ENCODE results near the gene EIF3CL.
A peak's percentile ranks its signal among the peaks of the same experiment; 100 is the strongest.
"Not testable (repeated sequence)": the region's sequence is repeated elsewhere in the genome, so short reads cannot be mapped to it uniquely, and the experiment has no call there.

EIF3CL gene, protein sequence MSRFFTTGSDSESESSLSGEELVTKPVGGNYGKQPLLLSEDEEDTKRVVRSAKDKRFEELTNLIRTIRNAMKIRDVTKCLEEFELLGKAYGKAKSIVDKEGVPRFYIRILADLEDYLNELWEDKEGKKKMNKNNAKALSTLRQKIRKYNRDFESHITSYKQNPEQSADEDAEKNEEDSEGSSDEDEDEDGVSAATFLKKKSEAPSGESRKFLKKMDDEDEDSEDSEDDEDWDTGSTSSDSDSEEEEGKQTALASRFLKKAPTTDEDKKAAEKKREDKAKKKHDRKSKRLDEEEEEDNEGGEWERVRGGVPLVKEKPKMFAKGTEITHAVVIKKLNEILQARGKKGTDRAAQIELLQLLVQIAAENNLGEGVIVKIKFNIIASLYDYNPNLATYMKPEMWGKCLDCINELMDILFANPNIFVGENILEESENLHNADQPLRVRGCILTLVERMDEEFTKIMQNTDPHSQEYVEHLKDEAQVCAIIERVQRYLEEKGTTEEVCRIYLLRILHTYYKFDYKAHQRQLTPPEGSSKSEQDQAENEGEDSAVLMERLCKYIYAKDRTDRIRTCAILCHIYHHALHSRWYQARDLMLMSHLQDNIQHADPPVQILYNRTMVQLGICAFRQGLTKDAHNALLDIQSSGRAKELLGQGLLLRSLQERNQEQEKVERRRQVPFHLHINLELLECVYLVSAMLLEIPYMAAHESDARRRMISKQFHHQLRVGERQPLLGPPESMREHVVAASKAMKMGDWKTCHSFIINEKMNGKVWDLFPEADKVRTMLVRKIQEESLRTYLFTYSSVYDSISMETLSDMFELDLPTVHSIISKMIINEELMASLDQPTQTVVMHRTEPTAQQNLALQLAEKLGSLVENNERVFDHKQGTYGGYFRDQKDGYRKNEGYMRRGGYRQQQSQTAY

GRCh38 chr16:28403220-28404072 is at the start of gene EIF3CL:
TSS of gene EIF3CL (minus strand) at chr16:28403841. CDS start at chr16:28403618, 223 bp downstream.
- not testable (repeated sequence) for H3K27me3 Mint-ChIP-seq (ENCODE audit: low read depth); H3K9me3 Mint-ChIP-seq; H3K4me1 Mint-ChIP-seq (ENCODE audit: low read depth); H3K36me3 Mint-ChIP-seq (ENCODE audit: low read depth)
- peak within 1 kb of the TSS; percentile 49 for H3K27ac Mint-ChIP-seq
- peak within 1 kb of the TSS; percentile 75 for H3K4me3 Mint-ChIP-seq

DNA sequence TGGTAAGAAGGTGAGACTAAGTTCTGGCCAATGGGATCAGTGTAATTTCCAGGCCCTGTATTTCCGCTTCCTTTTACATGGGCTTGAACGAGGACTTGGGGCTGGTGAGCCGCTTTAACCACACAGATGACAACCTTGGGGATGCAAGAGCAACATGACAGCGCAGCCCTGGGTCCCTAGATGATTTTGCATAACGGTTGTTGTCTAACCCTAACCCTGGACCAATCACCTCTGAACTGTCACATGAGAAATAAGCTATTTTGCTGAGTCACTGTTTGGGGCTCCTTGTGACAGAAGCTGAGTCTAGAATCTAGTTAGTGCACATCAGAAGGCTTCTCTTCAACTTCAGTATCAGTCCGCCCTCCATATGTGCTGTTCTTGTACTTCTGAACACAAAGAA is 43.4 kb upstream of the EIF3CL start:
- H3K4me3 Mint-ChIP-seq; H3K4me1 Mint-ChIP-seq (ENCODE audit: low read depth); H3K27ac Mint-ChIP-seq; H3K27me3 Mint-ChIP-seq (ENCODE audit: low read depth); H3K36me3 Mint-ChIP-seq (ENCODE audit: low read depth); H3K9me3 Mint-ChIP-seq: not testable (repeated sequence)

- H3K36me3 Mint-ChIP-seq (ENCODE audit: low read depth); H3K27ac Mint-ChIP-seq; H3K4me3 Mint-ChIP-seq; H3K27me3 Mint-ChIP-seq (ENCODE audit: low read depth); H3K4me1 Mint-ChIP-seq (ENCODE audit: low read depth); H3K9me3 Mint-ChIP-seq: not testable (repeated sequence)
Observed at GRCh38 chr16:28446388-28446787, 42.7 kb upstream of the EIF3CL start.

GRCh38 chr16:28443943-28444342 is 40.3 kb upstream of the EIF3CL start:
- not testable (repeated sequence) for H3K4me3 Mint-ChIP-seq; H3K27me3 Mint-ChIP-seq (ENCODE audit: low read depth); H3K9me3 Mint-ChIP-seq; H3K4me1 Mint-ChIP-seq (ENCODE audit: low read depth); H3K36me3 Mint-ChIP-seq (ENCODE audit: low read depth); H3K27ac Mint-ChIP-seq

DNA sequence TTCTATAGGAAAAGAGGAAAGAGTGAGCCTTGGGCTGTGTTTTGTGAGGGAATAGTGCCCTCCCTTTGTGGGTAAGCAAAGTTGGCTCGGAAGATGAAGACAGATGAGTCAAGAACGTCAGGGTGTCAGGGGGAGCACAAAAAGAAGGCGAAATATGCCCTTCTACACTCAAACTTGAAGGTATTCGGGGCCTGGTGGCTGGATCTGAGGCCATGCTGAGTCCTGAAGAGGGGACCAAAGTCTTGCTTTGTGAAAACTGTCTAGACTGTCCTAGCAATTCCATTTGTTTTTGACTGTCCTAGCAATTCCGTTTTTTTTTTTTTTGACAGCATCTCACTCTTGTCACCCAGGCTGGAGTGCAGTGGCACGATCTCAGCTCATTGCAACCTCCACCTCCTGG is 35.3 kb upstream of the EIF3CL start:
- not testable (repeated sequence) for H3K9me3 Mint-ChIP-seq; H3K36me3 Mint-ChIP-seq (ENCODE audit: low read depth); H3K4me1 Mint-ChIP-seq (ENCODE audit: low read depth); H3K27me3 Mint-ChIP-seq (ENCODE audit: low read depth); H3K27ac Mint-ChIP-seq; H3K4me3 Mint-ChIP-seq

DNA sequence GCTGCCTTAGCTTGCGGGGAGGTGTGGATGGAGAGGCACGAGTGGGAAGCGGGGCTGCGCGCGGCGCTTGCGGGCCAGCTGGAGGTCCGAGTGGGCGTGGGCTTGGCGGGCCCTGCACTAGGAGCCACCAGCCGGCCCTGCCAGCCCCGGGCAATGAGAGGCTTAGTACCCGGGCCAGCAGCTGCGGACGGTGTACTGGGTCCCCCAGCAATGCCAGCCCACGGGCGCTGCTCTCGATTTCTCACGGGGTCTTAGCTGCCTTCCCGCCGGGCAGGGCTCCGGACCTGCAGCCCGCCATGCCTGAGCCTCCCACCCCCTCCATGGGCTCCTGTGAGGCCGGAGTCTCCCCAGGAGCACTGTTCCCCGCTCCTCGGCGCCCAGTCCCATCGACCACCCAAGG is 31.7 kb upstream of the EIF3CL start:
- H3K27ac Mint-ChIP-seq; H3K4me3 Mint-ChIP-seq; H3K36me3 Mint-ChIP-seq (ENCODE audit: low read depth); H3K27me3 Mint-ChIP-seq (ENCODE audit: low read depth); H3K4me1 Mint-ChIP-seq (ENCODE audit: low read depth); H3K9me3 Mint-ChIP-seq: not testable (repeated sequence)

DNA sequence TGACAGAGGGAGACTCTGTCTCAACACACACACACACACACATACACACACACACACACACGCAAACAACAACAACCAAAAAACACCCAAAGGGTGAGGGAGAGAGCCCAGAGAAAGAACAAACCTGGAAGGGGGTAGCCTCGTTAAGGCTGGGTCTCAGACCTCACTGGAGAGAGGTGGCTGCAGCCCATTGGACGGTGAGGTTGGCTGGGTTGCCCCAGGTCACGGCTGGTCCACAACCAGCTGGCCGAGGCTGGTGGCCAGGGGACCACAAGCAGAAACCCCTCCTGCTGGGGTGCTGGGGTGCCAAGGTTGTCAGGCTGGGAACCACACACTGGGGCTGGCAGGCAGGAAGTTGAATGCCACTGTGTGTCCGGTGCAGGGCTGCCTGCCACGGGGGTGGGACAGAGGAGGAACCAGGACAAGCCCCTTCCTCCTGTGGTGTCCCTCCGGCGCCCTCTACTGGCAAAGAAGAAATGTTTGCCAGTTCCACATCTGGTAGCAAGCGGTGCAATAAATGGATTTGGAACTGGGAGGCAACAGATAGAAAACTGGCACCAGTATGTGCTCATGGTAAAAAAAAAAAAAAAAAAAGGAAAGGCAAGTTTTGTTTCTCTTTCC is 22.5 kb upstream of the EIF3CL start:
- H3K9me3 Mint-ChIP-seq; H3K4me3 Mint-ChIP-seq; H3K27me3 Mint-ChIP-seq (ENCODE audit: low read depth); H3K4me1 Mint-ChIP-seq (ENCODE audit: low read depth); H3K27ac Mint-ChIP-seq; H3K36me3 Mint-ChIP-seq (ENCODE audit: low read depth): not testable (repeated sequence)

DNA sequence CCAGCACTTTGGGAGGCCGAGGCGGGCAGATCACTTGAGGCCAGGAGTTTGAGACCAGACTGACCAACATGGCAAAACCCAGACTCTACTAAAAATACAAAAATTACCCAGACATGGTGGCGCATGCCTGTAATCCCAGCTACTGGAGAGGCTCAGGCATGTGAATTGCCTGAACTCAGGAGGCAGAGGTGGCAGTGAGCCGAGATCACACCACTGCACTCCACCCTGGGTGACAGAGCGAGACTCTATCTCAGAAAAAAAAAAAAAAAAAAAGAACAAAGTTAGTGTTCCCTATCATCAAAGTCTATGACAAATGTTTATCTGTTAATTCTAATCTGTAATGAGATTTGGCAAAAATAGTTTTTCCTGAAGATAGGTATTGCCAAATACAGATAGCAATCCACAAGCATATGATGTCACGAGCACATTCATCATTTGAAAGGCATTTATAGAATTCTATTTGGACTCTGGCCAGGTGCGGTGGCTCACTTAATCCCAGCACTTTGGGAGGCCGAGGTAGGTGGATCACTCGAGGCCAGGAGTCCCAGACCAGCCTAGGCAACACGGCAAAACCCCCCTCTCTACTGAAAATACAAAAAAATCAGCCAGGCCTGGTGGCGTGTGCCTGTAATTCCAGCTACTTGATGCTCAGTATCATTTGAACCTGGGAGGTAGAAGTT is 17.6 kb upstream of the EIF3CL start:
- not testable (repeated sequence) for H3K4me3 Mint-ChIP-seq; H3K27ac Mint-ChIP-seq; H3K36me3 Mint-ChIP-seq (ENCODE audit: low read depth); H3K27me3 Mint-ChIP-seq (ENCODE audit: low read depth); H3K9me3 Mint-ChIP-seq; H3K4me1 Mint-ChIP-seq (ENCODE audit: low read depth)

GRCh38 chr16:28417033-28417432 is 13.4 kb upstream of the EIF3CL start:
- not testable (repeated sequence) for H3K36me3 Mint-ChIP-seq (ENCODE audit: low read depth); H3K27me3 Mint-ChIP-seq (ENCODE audit: low read depth); H3K4me1 Mint-ChIP-seq (ENCODE audit: low read depth); H3K9me3 Mint-ChIP-seq; H3K27ac Mint-ChIP-seq; H3K4me3 Mint-ChIP-seq

DNA sequence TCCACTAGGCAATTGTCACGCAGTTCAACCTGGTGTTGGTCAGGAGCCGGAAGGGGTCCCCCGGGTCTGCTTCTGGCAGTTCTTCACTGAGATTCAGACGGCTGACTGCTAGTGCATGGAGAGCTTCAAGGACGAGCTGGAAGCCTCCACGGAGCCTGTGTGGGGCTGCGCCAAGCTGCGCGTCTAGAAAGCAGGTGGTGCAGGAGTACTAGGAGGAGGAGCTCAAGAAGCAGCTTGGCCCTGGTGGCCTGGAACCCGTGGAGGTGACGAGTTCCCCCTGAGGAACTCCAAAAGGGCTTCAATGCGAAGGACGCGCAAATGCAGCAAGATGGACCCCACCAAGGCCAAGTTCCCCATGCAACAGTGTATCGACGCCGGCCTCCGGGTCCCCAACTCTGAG is 10.9 kb upstream of the EIF3CL start:
- not testable (repeated sequence) for H3K27ac Mint-ChIP-seq; H3K36me3 Mint-ChIP-seq (ENCODE audit: low read depth); H3K9me3 Mint-ChIP-seq; H3K27me3 Mint-ChIP-seq (ENCODE audit: low read depth); H3K4me1 Mint-ChIP-seq (ENCODE audit: low read depth); H3K4me3 Mint-ChIP-seq

DNA sequence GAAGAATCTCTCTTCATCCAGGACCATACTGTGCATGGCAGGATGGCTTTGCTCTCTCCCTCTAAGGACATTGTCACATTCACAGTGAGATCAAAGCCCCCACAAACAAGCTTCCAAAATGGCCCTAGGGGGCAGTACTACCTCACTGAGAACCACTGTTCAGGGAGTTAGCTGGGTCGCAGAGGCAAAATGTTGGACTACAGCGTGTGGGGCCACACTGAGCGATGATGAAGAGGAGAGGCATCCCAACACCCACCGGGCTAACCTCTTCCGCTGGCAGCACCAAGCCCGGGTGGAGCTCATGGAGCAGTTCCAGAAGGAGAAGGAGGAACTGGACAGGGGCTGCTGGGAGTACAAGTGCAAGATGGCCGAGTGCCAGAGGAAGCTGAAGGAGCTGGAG is 9.9 kb upstream of the EIF3CL start:
- not testable (repeated sequence) for H3K4me3 Mint-ChIP-seq; H3K36me3 Mint-ChIP-seq (ENCODE audit: low read depth); H3K9me3 Mint-ChIP-seq; H3K4me1 Mint-ChIP-seq (ENCODE audit: low read depth); H3K27ac Mint-ChIP-seq; H3K27me3 Mint-ChIP-seq (ENCODE audit: low read depth)

DNA sequence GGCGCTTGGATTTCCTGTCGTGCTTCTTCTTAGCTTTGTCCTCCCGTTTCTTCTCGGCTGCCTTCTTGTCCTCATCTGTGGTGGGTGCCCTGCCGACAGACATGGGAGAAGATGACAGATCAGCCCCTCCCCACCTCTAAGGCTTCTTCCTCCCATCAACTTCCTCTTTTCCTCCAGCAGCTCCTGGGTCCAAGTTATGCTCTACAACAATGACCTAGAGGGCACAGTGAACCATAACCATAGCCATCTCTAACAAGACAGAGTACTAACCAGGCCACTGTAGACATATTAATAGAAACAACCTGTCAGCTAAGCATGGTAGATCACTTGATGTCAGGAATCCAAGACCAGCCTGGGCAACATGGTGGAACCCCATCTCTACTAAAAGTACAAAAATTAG is 11.6 kb downstream of the EIF3CL start:
- H3K4me3 Mint-ChIP-seq; H3K9me3 Mint-ChIP-seq; H3K27me3 Mint-ChIP-seq (ENCODE audit: low read depth); H3K36me3 Mint-ChIP-seq (ENCODE audit: low read depth); H3K4me1 Mint-ChIP-seq (ENCODE audit: low read depth); H3K27ac Mint-ChIP-seq: not testable (repeated sequence)

DNA sequence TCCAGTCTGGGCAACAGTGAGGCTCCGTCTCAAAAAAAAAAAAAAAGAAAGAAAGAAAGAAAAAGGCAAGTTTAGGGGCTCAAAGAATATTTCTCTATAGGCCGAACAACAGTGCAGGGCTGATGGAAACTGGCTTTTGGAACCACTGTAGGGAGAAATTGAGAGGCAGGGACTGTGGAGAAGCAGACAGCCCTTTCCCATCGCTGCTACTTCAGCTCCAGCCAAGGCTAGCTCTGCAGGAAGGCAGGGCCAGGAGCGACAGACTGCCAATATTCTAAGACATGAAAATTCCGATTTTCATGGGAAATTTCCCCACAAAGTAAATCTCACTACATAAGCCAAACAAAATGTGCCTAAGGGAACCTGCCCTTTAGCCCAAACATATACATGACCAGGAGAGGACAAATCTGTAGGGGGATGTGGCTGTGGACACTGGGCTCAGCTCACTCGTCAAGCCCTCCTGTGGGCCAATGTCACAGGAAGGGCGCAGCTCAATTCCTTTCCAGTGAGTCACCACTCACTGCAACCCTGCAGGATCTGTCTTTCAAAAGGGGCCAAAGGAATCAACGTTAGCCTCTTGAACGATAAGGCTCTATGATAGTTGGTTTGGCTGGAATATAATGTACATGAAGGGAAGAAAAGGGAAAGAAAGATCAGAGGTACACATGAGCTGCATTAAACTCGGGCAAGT is 21.3 kb downstream of the EIF3CL start:
- not testable (repeated sequence) for H3K9me3 Mint-ChIP-seq; H3K36me3 Mint-ChIP-seq (ENCODE audit: low read depth); H3K27me3 Mint-ChIP-seq (ENCODE audit: low read depth); H3K4me1 Mint-ChIP-seq (ENCODE audit: low read depth); H3K27ac Mint-ChIP-seq; H3K4me3 Mint-ChIP-seq

DNA sequence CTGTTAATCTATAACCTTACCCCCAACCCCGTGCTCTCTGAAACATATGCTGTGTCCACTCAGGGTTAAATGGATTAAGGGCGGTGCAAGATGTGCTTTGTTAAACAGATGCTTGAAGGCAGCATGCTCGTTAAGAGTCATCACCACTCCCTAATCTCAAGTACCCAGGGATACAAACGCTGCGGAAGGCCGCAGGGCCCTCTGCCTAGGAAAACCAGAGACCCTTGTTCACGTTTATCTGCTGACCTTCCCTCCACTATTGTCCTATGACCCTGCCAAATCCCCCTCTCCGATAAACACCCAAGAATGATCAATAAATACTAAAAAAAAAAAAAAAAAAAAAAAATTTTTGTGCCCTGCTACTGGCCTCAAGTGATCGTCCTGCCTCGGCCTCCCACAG is 25.8 kb downstream of the EIF3CL start:
- not testable (repeated sequence) for H3K4me3 Mint-ChIP-seq; H3K27me3 Mint-ChIP-seq (ENCODE audit: low read depth); H3K27ac Mint-ChIP-seq; H3K36me3 Mint-ChIP-seq (ENCODE audit: low read depth); H3K4me1 Mint-ChIP-seq (ENCODE audit: low read depth); H3K9me3 Mint-ChIP-seq

All from T-helper 1 cell treated with Interleukin-12 subunit alpha and Interleukin-12 subunit beta and Interleukin-4 antibody, amounts not matched to agents 30 μg/mL and 1 μg/mL, for 36 hours (primary cell).